NT2/D1 (cell line): ENCODE results near the gene KCNN2.

Experiments
- DNase-seq: peaks from one replicate; pipeline ENCODE4 v3.0.0-alpha.2; 2011; ENCODE audit warnings: low read depth, low spot score
- H3K27me3 ChIP-seq: 2 replicates; pipeline ENCODE4 v1.6.0; 2011; ENCODE audit warnings: mild to moderate bottlenecking; ENCODE audit not compliant: insufficient read length, insufficient read depth
- H3K36me3 ChIP-seq: 2 replicates; pipeline ENCODE4 v1.6.1; 2011; ENCODE audit warnings: mild to moderate bottlenecking, low read length, mixed read lengths; ENCODE audit not compliant: insufficient read depth, insufficient read length
- H3K4me1 ChIP-seq: 2 replicates; pipeline ENCODE4 v1.5.1; 2011; ENCODE audit not compliant: insufficient read depth, insufficient read length
- H3K4me3 ChIP-seq: 2 replicates; pipeline ENCODE4 v1.5.1; 2011; ENCODE audit warnings: low read depth; ENCODE audit not compliant: insufficient read length
- H3K9ac ChIP-seq: 2 replicates; pipeline ENCODE4 v1.6.0; 2011; ENCODE audit warnings: low read depth; ENCODE audit not compliant: insufficient read length
- H3K9me3 ChIP-seq: 2 replicates; pipeline ENCODE4 v1.5.1; 2011; ENCODE audit warnings: mild to moderate bottlenecking, low read length; ENCODE audit not compliant: insufficient read depth
- SUZ12 ChIP-seq: IDR thresholded peaks from 2 replicates; pipeline ENCODE4 v1.6.1; 2011; ENCODE audit not compliant: insufficient read length, insufficient read depth; ENCODE audit errors: extremely low read depth
- YY1 ChIP-seq: IDR thresholded peaks from 2 replicates; pipeline ENCODE4 v1.6.1; 2011; ENCODE audit not compliant: insufficient read length, insufficient read depth
- ZNF274 ChIP-seq: IDR thresholded peaks from 2 replicates; pipeline ENCODE4 v1.6.1; 2011; ENCODE audit warnings: mild to moderate bottlenecking, low read depth, low read length

KCNN2 gene

DNA sequence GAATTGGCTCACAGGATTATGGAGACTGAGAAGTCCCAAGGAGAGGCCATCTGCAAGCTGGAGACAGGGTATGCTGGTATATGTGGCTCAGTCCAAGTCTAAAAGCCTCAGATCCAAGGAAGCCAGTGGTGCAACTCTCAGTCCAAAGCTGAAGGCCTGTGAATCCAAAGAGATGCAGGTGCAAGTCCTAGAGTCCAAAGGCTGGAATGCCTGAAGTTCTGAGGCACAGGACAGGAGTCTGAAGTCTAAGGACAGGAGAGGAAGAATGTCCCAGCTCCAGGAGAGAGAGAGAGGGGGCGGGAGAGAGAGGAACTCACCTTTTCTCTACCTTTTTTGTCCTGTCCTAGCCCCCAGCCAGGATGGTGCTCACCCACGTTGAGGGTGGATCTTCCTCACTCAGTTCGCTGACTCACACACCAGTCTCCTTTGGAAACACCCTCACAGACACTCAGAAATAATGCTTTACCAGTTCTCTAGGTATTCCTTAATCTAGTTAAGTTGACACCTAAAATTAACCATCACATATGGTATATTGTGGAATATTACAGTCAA, 49.6 kb downstream of the KCNN2 start:
- Histone ChIP-seq H3K4me3 (no peak overlapping the region), H3K36me3 (no peaks in the 10 kb centered on the region), H3K9ac (no peak overlapping the region), H3K9me3 (no peaks in the 10 kb centered on the region), H3K27me3 (no peaks in the 10 kb centered on the region), H3K4me1 (no peaks in the 10 kb centered on the region)
- no peak for DNase-seq
- no peak for TF ChIP-seq SUZ12
- TF ChIP-seq YY1: no peak
- no peak for TF ChIP-seq ZNF274

GRCh38 chr5:114412510-114413171, 50.8 kb downstream of the KCNN2 start:
- H3K36me3 ChIP-seq: no peaks in the 10 kb centered on the region
- DNase-seq: no peak
- H3K27me3 ChIP-seq: no peaks in the 10 kb centered on the region
- H3K4me3 ChIP-seq: no peak overlapping the region
- no peak overlapping the region for H3K9ac ChIP-seq
- TF ChIP-seq YY1 (no peak), SUZ12 (no peak), ZNF274 (no peak)
- H3K9me3 ChIP-seq: no peaks in the 10 kb centered on the region
- no peaks in the 10 kb centered on the region for H3K4me1 ChIP-seq

GRCh38 chr5:114415760-114416159, 53.9 kb downstream of the KCNN2 start:
- no peaks in the 10 kb centered on the region for H3K9me3 ChIP-seq
- H3K36me3 ChIP-seq: no peaks in the 10 kb centered on the region
- H3K27me3 ChIP-seq: no peaks in the 10 kb centered on the region
- no peak overlapping the region for H3K4me3 ChIP-seq
- no peaks in the 10 kb centered on the region for H3K4me1 ChIP-seq
- TF ChIP-seq ZNF274 (no peak), YY1 (no peak)
- DNase-seq: no peak
- H3K9ac ChIP-seq: no peak overlapping the region

- no peak overlapping the region for H3K4me3 ChIP-seq
- TF ChIP-seq SUZ12 (no peak), ZNF274 (no peak), YY1 (no peak)
- H3K27me3 ChIP-seq: no peaks in the 10 kb centered on the region
- H3K9me3 ChIP-seq: no peaks in the 10 kb centered on the region
- H3K4me1 ChIP-seq: no peaks in the 10 kb centered on the region
- H3K36me3 ChIP-seq: no peaks in the 10 kb centered on the region
- DNase-seq: no peak
- H3K9ac ChIP-seq: no peak overlapping the region
Measured at GRCh38 chr5:114416254-114416653, 54.4 kb downstream of the KCNN2 start.

DNA sequence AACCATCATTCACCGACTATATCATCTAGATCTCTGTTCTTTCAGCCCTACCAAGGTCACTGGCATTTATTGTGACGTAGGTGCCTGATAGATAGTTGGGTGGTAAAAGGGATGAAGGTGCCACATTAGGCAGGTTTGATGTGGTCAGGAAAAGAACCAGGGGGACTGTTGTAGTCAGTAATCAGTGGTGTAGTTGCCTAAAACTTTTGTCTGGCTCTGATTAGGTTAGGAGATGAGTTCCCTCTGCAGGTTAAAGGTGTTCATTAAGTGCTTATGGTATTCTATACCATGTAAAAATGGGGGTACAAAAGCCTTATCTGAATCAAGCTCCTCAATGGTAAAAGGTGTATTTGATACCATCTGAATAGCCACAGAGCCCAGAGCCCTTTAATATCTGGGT, 55.6 kb downstream of the KCNN2 start:
- H3K4me1 ChIP-seq: no peaks in the 10 kb centered on the region
- no peak overlapping the region for H3K4me3 ChIP-seq
- DNase-seq: no peak
- H3K9ac ChIP-seq: no peak overlapping the region
- H3K27me3 ChIP-seq: no peaks in the 10 kb centered on the region
- TF ChIP-seq YY1: no peak
- no peak for TF ChIP-seq SUZ12
- no peak for TF ChIP-seq ZNF274
- H3K36me3 ChIP-seq: no peaks in the 10 kb centered on the region
- no peaks in the 10 kb centered on the region for H3K9me3 ChIP-seq

DNA sequence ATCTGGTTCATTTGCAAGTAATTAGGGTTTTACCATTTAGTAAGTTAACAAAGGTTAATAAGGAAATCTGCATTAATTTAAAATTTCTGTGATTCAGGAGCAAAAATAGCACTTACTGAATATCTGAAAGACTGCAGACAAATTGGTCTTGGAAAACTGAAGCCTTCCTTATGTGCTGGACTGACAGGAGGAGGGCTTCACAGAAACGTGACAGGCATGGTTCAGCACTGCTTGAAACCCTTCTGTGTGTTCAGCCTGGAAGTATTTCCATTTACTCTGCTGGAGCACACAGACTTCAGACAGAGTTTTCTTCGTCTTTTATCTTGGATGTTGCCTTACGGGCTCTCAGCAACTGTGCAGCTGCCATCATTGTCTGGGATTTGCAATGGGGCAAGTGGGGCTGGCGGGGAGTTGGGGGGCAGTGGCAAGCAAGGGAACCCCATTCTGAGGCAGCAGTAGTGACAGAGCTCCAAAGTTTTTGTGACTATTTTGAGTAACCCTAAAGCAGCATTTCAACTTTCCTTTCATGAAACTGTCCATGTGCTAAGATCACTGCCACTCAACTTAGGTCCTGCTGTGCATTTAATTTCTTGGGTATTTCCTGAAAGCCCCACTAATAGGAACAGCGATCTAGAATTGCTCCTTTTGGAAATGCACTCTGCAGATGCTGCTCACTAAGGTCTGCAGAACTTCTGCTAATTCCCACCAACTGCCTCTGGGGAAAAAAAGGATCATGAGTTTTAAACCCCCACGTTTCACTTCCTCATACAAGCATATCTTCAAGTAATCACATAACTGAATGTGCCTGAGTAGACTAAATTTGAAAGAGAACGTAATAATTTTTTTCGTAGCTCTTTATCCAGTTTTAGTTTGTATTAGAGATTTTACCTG, 56.6 kb downstream of the KCNN2 start:
- TF ChIP-seq YY1 (no peak), ZNF274 (no peak), SUZ12 (no peak)
- Histone ChIP-seq H3K4me3 (no peak overlapping the region), H3K4me1 (no peaks in the 10 kb centered on the region), H3K9me3 (no peaks in the 10 kb centered on the region), H3K36me3 (no peaks in the 10 kb centered on the region), H3K9ac (no peak overlapping the region), H3K27me3 (no peaks in the 10 kb centered on the region)
- DNase-seq: no peak

GRCh38 chr5:114419067-114419388, 57.2 kb downstream of the KCNN2 start:
- TF ChIP-seq SUZ12 (no peak), YY1 (no peak), ZNF274 (no peak)
- H3K27me3 ChIP-seq: no peaks in the 10 kb centered on the region
- no peaks in the 10 kb centered on the region for H3K4me1 ChIP-seq
- no peaks in the 10 kb centered on the region for H3K36me3 ChIP-seq
- no peak for DNase-seq
- no peak overlapping the region for H3K4me3 ChIP-seq
- H3K9ac ChIP-seq: no peak overlapping the region
- no peaks in the 10 kb centered on the region for H3K9me3 ChIP-seq
